Activated B cell treated with CpG ODN at 0.5 μM for 24 hours (primary cell): Measurements from ENCODE around the gene PSMB5. TPM values are rescaled to one million over a fixed set of nuclear protein-coding genes. Genes with fewer than 3 reads are reported as not detected.
"Not testable (repeated sequence)": the region's sequence is repeated elsewhere in the genome, so short reads cannot be mapped to it uniquely, and the experiment has no call there.

ENCODE experiments used
- ATAC-seq: fragments of 200-7000 bp; cut with Tn5 transposase; one replicate; pipeline ENCODE4 v1.10.0; 2021; ENCODE audit warnings: low read depth, mild to moderate bottlenecking, moderate library complexity
- CTCF ChIA-PET: fragments of 350-600 bp; sonication (Branson Sonifier 250); formaldehyde crosslinking; loops from one replicate; lab custom pipeline; 2021; ENCODE audit warnings: antibody characterized with exemption; lab: Charles Lee
- POLR2A ChIA-PET: fragments of 350-600 bp; sonication (Branson Sonifier 250); formaldehyde crosslinking; loops from one replicate; lab custom pipeline; 2021; ENCODE audit warnings: antibody characterized with exemption; lab: Charles Lee
- DNase-seq: peaks from one replicate; pipeline ENCODE4 v3.0.0; 2022
- H3K27ac Mint-ChIP-seq: one replicate; pipeline ENCODE4 v1.8.0; 2020; ENCODE audit warnings: mixed read lengths
- H3K27me3 Mint-ChIP-seq: one replicate; pipeline ENCODE4 v1.8.0; 2021; ENCODE audit warnings: mixed read lengths
- H3K36me3 Mint-ChIP-seq: one replicate; pipeline ENCODE4 v1.8.0; 2021; ENCODE audit warnings: low read depth, mixed read lengths
- H3K4me1 Mint-ChIP-seq: one replicate; pipeline ENCODE4 v1.8.0; 2021; ENCODE audit warnings: mixed read lengths
- H3K4me3 Mint-ChIP-seq: one replicate; pipeline ENCODE4 v1.8.0; 2020; ENCODE audit warnings: mild to moderate bottlenecking, mixed read lengths
- H3K9me3 Mint-ChIP-seq: one replicate; pipeline ENCODE4 v1.8.0; 2020; ENCODE audit warnings: mixed read lengths
- CTCF ChIP-seq: fragments of 200-600 bp; IDR thresholded peaks from one replicate; pipeline ENCODE4 v1.8.0; 2022; ENCODE audit warnings: antibody characterized with exemption, mild to moderate bottlenecking
- intact Hi-C: fragments of 100-400 bp; cut with micrococcal nuclease; formaldehyde crosslinking; loops from one replicate; pipeline ENCODE4 v1.15.1; 2024
- total RNA-seq: library from RNA; stranded (reverse); gene quantifications from 2 replicates; pipeline ENCODE4 v1.2.3, GENCODE V29; 2022

PSMB5 gene
- total RNA-seq, 1 donor from 2014 or later = 53.3 TPM

GRCh38 chr14:23020143-23021128 is 14.3 kb downstream of the PSMB5 start:
- intact Hi-C loops = loop anchor here (5.0 kb wide), 1 partner anchor 37 kb away; the partner anchor contains the start of gene CDH24
- H3K27me3 Mint-ChIP-seq = no peaks in the 10 kb centered on the region

GRCh38 chr14:23018107-23018506 is 16.6 kb downstream of the PSMB5 start:
- DNase-seq (no peak), ATAC-seq (no peak)
- Mint-ChIP-seq H3K36me3 (peaks cover 6% of the 10 kb centered on the region), H3K4me3 (no peak overlapping the region), H3K27ac (no peak overlapping the region), H3K27me3 (no peaks in the 10 kb centered on the region), H3K9me3 (no peaks in the 10 kb centered on the region), H3K4me1 (no peaks in the 10 kb centered on the region)
- TF ChIP-seq CTCF = no peak
- POLR2A ChIA-PET = no interaction called here
- CTCF ChIA-PET = no interaction called here
- intact Hi-C loops = no loop called here

More at GRCh38 chr14:23020143-23021128, 14.3 kb downstream of the PSMB5 start:
- Mint-ChIP-seq H3K4me3 (no peak overlapping the region), H3K9me3 (no peaks in the 10 kb centered on the region), H3K27ac (no peak overlapping the region), H3K36me3 (peaks cover 30% of the 10 kb centered on the region), H3K4me1 (no peaks in the 10 kb centered on the region)
- no peak for TF ChIP-seq CTCF
- ATAC-seq (no peak), DNase-seq (no peak)
- POLR2A ChIA-PET = interaction anchor here (1.7 kb wide), 1 partner anchor 14 kb away, joined by 6 read pairs; no protein-coding TSS in a partner anchor
- CTCF ChIA-PET = interaction anchor here (1.4 kb wide), 1 partner anchor 34 kb away, joined by 3 read pairs; no protein-coding TSS in a partner anchor

- no peak for ATAC-seq
- H3K36me3 Mint-ChIP-seq = peaks cover 2% of the 10 kb centered on the region
- no peaks in the 10 kb centered on the region for H3K4me1 Mint-ChIP-seq
- no peaks in the 10 kb centered on the region for H3K27me3 Mint-ChIP-seq
- intact Hi-C loops = no loop called here
- no peak overlapping the region for H3K27ac Mint-ChIP-seq
- DNase-seq = no peak
- TF ChIP-seq CTCF = no peak
- POLR2A ChIA-PET = interaction anchor here (1.0 kb wide), 1 partner anchor 10 kb away, joined by 5 read pairs; no protein-coding TSS in a partner anchor
- CTCF ChIA-PET = interaction anchor here (1.2 kb wide), 1 partner anchor 22 kb away, joined by 3 read pairs; no protein-coding TSS in a partner anchor
- H3K9me3 Mint-ChIP-seq = no peaks in the 10 kb centered on the region
- H3K4me3 Mint-ChIP-seq = no peak overlapping the region
Observed at GRCh38 chr14:23017091-23017490, 17.6 kb downstream of the PSMB5 start.

- no peak for TF ChIP-seq CTCF
- Mint-ChIP-seq H3K9me3 (no peaks in the 10 kb centered on the region), H3K27ac (no peak overlapping the region), H3K27me3 (no peaks in the 10 kb centered on the region), H3K4me1 (peaks cover 2% of the 10 kb centered on the region), H3K36me3 (no peaks in the 10 kb centered on the region), H3K4me3 (no peak overlapping the region)
- ATAC-seq = no peak
- ChIA-PET POLR2A (interaction anchor here (1.1 kb wide), 1 partner anchor 9 kb away, joined by 3 read pairs; no protein-coding TSS in a partner anchor), CTCF (interaction anchor here (1.8 to 3.0 kb wide), 2 partner anchors 21 to 29 kb away, joined by 7 to 8 read pairs; no protein-coding TSS in a partner anchor)
- DNase-seq = no peak
- intact Hi-C loops = no loop called here
Observed at GRCh38 chr14:23015618-23016017, 19.1 kb downstream of the PSMB5 start.

GRCh38 chr14:23013749-23014054 is 21.0 kb downstream of the PSMB5 start:
- POLR2A ChIA-PET, DNase-seq, H3K27ac Mint-ChIP-seq, H3K36me3 Mint-ChIP-seq, intact Hi-C loops, H3K9me3 Mint-ChIP-seq, H3K27me3 Mint-ChIP-seq, ATAC-seq, H3K4me3 Mint-ChIP-seq: not testable (repeated sequence)
- peaks cover 18% of the 10 kb centered on the region for H3K4me1 Mint-ChIP-seq
- CTCF ChIA-PET = interaction anchor here (3.0 kb wide), 1 partner anchor 19 kb away, joined by 8 read pairs; no protein-coding TSS in a partner anchor
